CD8-positive, alpha-beta memory T cell (primary cell): ENCODE data around the gene CDC42EP1. TPM values are rescaled to one million over a fixed set of nuclear protein-coding genes. Genes with fewer than 3 reads are reported as not detected.
A peak's percentile ranks its signal among the peaks of the same experiment; 100 is the strongest.
"Not testable (repeated sequence)": the region's sequence is repeated elsewhere in the genome, so short reads cannot be mapped to it uniquely, and the experiment has no call there.

Experiments used
- CTCF ChIA-PET: fragments of 350-600 bp; sonication (Branson Sonifier 250); formaldehyde crosslinking; loops from one replicate; lab custom pipeline; 2021; ENCODE audit warnings: antibody characterized with exemption; lab: Charles Lee
- POLR2A ChIA-PET: fragments of 350-600 bp; sonication (Branson Sonifier 250); formaldehyde crosslinking; loops from one replicate; lab custom pipeline; 2021; ENCODE audit warnings: antibody characterized with exemption; lab: Charles Lee
- DNase-seq, 5 donors: peaks; one replicate each; pipeline versions ENCODE4 v3.0.0 to v3.0.0-alpha.2; 2020 to 2022; ENCODE audit warnings: mixed read lengths in 1 of 5
- H3K27ac ChIP-seq: one replicate; pipeline ENCODE4 v1.7.0; 2013; ENCODE audit warnings: low read depth, mild to moderate bottlenecking, low read length, moderate library complexity
- H3K27me3 ChIP-seq: 2 replicates; pipeline ENCODE4 v1.7.0; 2013; ENCODE audit warnings: low read length, mild to moderate bottlenecking; ENCODE audit not compliant: insufficient read depth, poor library complexity, severe bottlenecking
- H3K36me3 ChIP-seq: 2 replicates; pipeline ENCODE4 v1.7.0; 2013; ENCODE audit warnings: mild to moderate bottlenecking, low read length, moderate library complexity; ENCODE audit not compliant: insufficient read depth
- H3K4me1 ChIP-seq: 2 replicates; pipeline ENCODE4 v1.7.0; 2013; ENCODE audit warnings: mild to moderate bottlenecking, low read length, moderate library complexity; ENCODE audit not compliant: insufficient read depth
- H3K4me3 ChIP-seq: 2 replicates; pipeline ENCODE4 v1.7.0; 2013; ENCODE audit warnings: mild to moderate bottlenecking, low read length
- H3K9me3 ChIP-seq: 2 replicates; pipeline ENCODE4 v1.7.0; 2013; ENCODE audit warnings: mild to moderate bottlenecking, low read length
- H3K27ac Mint-ChIP-seq, 8 donors: one replicate each; pipeline ENCODE4 v1.8.0; 2020 to 2021; ENCODE audit warnings: mixed read lengths in 8 of 8, mild to moderate bottlenecking in 6 of 8, inconsistent platforms in 3 of 8, moderate library complexity in 3 of 8
- H3K27me3 Mint-ChIP-seq, 2 donors: one replicate each; pipeline ENCODE4 v1.8.0; 2020 to 2021; ENCODE audit warnings: mixed read lengths in 2 of 2, mild to moderate bottlenecking in 1 of 2, moderate library complexity in 1 of 2
- H3K36me3 Mint-ChIP-seq, 3 donors: one replicate each; pipeline ENCODE4 v1.8.0; 2020 to 2021; ENCODE audit warnings: mixed read lengths in 3 of 3, inconsistent platforms in 1 of 3, mild to moderate bottlenecking in 1 of 3
- H3K4me1 Mint-ChIP-seq, 3 donors: one replicate each; pipeline ENCODE4 v1.8.0; 2020 to 2021; ENCODE audit warnings: mixed read lengths in 3 of 3, inconsistent platforms in 1 of 3, mild to moderate bottlenecking in 1 of 3
- H3K4me3 Mint-ChIP-seq, 7 donors: one replicate each; pipeline ENCODE4 v1.8.0; 2020 to 2021; ENCODE audit warnings: mixed read lengths in 7 of 7, mild to moderate bottlenecking in 6 of 7, moderate library complexity in 4 of 7, inconsistent platforms in 2 of 7
- H3K9me3 Mint-ChIP-seq, 5 donors: one replicate each; pipeline ENCODE4 v1.8.0; 2020 to 2022; ENCODE audit warnings: mixed read lengths in 5 of 5, mild to moderate bottlenecking in 3 of 5, moderate library complexity in 2 of 5, inconsistent platforms in 1 of 5
- polyA plus RNA-seq: library from polyadenylated mRNA; unstranded; fragments of 300-500 nt; fragmentation: Illumina TruSeq; gene quantifications from one replicate; pipeline ENCODE4 v1.2.3, GENCODE V29; 2021
- total RNA-seq, 2 experiments: library from RNA; stranded (reverse); gene quantifications; one replicate each; pipeline ENCODE4 v1.2.3, GENCODE V29; 2021

CDC42EP1 gene
- total and polyA plus RNA-seq, 3 experiments from 2014 or later = 0.13 to 0.31 TPM; not detected in 1

- POLR2A ChIA-PET = interaction anchor here (0.7 kb wide), 2 partner anchors 22 to 28 kb away, joined by 3 to 4 read pairs; no protein-coding TSS in a partner anchor
- Mint-ChIP-seq H3K27ac (peak overlapping the region in 2 of 8 donors; percentile 45 to 87), H3K36me3 (no peaks in the 10 kb centered on the region), H3K9me3 (no peaks in the 10 kb centered on the region), H3K4me3 (peak overlapping the region in 5 of 7 donors; percentile 56 to 75 (median 65)), H3K27me3 (peaks cover 18 to 42% of the 10 kb centered on the region in 2 donors), H3K4me1 (peaks cover 28 to 39% (median 33%) of the 10 kb centered on the region in 3 donors)
- peak; percentile 82 to 89 (median 83) for DNase-seq
- Histone ChIP-seq H3K4me3 (no peak overlapping the region), H3K9me3 (no peaks in the 10 kb centered on the region), H3K27me3 (no peaks in the 10 kb centered on the region), H3K36me3 (no peaks in the 10 kb centered on the region), H3K4me1 (peaks cover 12% of the 10 kb centered on the region), H3K27ac (no peak overlapping the region)
- CTCF ChIA-PET = interaction anchor here (0.6 to 16.7 kb wide), 16 partner anchors 10 to 1743 kb away, joined by 3 to 315 read pairs (median 4); partner anchors contain the start of gene CDC42EP1
Observed at GRCh38 chr22:37538590-37539357, 21.5 kb upstream of the CDC42EP1 start.

DNA sequence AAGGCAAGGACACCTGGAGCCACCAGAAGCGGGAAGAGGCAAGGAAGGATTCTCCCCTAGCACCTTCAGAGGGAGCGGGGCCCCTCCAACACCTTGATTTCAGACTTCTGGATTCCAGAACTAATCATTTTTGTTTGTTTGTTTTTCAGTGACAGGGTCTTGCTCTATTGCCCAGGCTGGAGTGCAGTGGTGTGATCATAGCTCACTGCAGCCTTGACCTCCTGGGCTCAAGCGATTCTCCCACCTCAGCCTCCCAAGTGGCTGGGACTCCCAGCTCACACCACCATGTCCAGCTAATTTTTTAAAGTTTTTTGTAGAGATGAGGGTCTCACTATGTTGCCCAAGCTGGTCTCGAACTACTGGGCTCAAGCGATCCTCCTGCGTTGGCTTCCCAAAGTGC lies 20.5 kb upstream of the CDC42EP1 start:
- H3K4me1 ChIP-seq = peaks cover 12% of the 10 kb centered on the region
- POLR2A ChIA-PET, H3K27ac ChIP-seq, H3K36me3 Mint-ChIP-seq, H3K9me3 Mint-ChIP-seq, H3K27ac Mint-ChIP-seq, H3K36me3 ChIP-seq, H3K9me3 ChIP-seq, H3K4me3 ChIP-seq, H3K27me3 ChIP-seq, H3K4me3 Mint-ChIP-seq, DNase-seq: not testable (repeated sequence)
- CTCF ChIA-PET = interaction anchor here (0.6 to 16.7 kb wide), 14 partner anchors 11 to 1744 kb away, joined by 3 to 315 read pairs (median 4); partner anchors contain the start of genes CDC42EP1 and LGALS2
- Mint-ChIP-seq H3K4me1 (peaks cover 29 to 34% (median 33%) of the 10 kb centered on the region in 3 donors), H3K27me3 (peaks cover 20 to 38% of the 10 kb centered on the region in 2 donors)

GRCh38 chr22:37542416-37542815 lies 17.9 kb upstream of the CDC42EP1 start:
- not testable (repeated sequence) for H3K36me3 ChIP-seq, H3K9me3 ChIP-seq, H3K4me3 Mint-ChIP-seq, H3K9me3 Mint-ChIP-seq, H3K27ac ChIP-seq, H3K27ac Mint-ChIP-seq, H3K36me3 Mint-ChIP-seq, DNase-seq, H3K4me3 ChIP-seq, H3K27me3 ChIP-seq
- ChIA-PET CTCF (interaction anchor here (0.9 to 16.7 kb wide), 4 partner anchors 15 to 50 kb away, joined by 3 to 315 read pairs (median 6); partner anchors contain the start of gene CDC42EP1), POLR2A (interaction anchor here (0.7 kb wide), 1 partner anchor 24 kb away, joined by 3 read pairs; no protein-coding TSS in a partner anchor)
- peaks cover 26 to 42% of the 10 kb centered on the region in 2 donors for H3K27me3 Mint-ChIP-seq
- H3K4me1 ChIP-seq = peaks cover 22% of the 10 kb centered on the region
- H3K4me1 Mint-ChIP-seq = peaks cover 36 to 39% (median 38%) of the 10 kb centered on the region in 3 donors

DNA sequence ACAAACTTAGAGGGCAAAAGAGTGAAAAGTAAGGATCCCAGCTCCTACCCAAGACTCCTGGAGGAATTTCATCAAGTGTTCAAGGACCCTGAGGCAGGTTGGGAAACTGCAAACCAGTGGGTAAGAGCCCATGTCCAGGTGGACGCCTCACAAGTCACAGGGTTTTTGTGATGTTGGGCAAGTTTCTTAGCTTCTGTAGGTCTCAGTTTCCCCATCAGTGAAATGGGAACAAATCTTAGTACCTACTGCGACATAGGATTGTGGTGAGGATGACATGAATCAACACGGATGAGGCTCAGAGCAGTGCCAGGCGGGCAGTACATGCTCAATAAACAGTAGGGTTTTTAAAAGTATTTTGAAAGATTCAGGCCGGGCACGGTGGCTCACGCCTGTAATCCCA lies 17.3 kb upstream of the CDC42EP1 start:
- ChIA-PET CTCF (interaction anchor here (1.1 to 16.7 kb wide), 4 partner anchors 15 to 50 kb away, joined by 3 to 315 read pairs (median 6); partner anchors contain the start of gene CDC42EP1), POLR2A (no interaction called here)
- H3K36me3 Mint-ChIP-seq = no peaks in the 10 kb centered on the region
- Histone ChIP-seq H3K4me3 (no peak overlapping the region), H3K27me3 (no peaks in the 10 kb centered on the region), H3K36me3 (no peaks in the 10 kb centered on the region), H3K9me3 (no peaks in the 10 kb centered on the region), H3K4me1 (peaks cover 22% of the 10 kb centered on the region), H3K27ac (no peak overlapping the region)
- no peak for DNase-seq
- no peak overlapping the region for H3K27ac Mint-ChIP-seq
- peaks cover 26 to 42% of the 10 kb centered on the region in 2 donors for H3K27me3 Mint-ChIP-seq
- peaks cover 0 to 2% (median 0%) of the 10 kb centered on the region in 5 donors for H3K9me3 Mint-ChIP-seq
- H3K4me3 Mint-ChIP-seq = no peak overlapping the region
- peaks cover 36 to 38% (median 38%) of the 10 kb centered on the region in 3 donors for H3K4me1 Mint-ChIP-seq

DNA sequence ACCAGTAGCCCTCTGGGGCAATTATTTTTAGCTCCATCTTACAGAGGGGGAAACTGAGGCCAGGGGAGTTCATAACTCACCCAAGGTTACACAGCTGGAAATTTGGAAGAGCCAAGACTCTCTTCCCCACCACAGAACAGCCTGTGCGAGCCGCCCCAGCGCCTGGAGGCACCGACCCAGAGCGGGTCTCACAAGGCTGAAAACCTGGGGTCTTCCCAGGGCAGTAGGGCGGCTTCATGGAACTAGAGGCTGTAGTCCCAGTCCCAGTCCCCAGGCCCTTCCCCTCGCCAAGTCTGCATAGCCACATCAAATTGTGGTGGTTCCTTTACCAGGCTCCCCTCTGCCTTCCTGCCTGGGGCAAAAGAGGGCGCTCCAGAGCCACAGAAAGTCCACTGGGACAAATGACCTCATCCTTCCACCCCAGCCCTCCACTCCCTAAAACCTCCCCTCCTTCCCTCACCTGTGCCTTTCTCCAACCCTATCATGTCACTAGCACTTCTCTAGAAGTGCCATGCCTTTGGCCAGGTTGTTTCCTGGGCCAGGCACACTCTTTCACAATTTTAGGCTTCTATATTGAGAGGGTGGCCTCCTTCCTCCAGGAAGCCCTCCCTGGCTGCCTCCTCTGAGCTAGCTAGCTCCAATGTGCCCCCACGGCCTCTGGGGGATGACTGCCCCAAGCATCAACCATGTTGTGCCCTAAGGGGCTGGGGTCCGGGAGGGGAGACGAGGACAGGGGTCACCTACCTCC lies 15.2 kb upstream of the CDC42EP1 start:
- no peaks in the 10 kb centered on the region for H3K36me3 ChIP-seq
- Mint-ChIP-seq H3K27ac (peak overlapping the region in 3 of 8 donors; percentile 28 to 68 (median 30)), H3K36me3 (no peaks in the 10 kb centered on the region), H3K27me3 (peaks cover 22 to 29% of the 10 kb centered on the region in 2 donors), H3K9me3 (peaks cover 0 to 2% (median 0%) of the 10 kb centered on the region in 5 donors), H3K4me1 (peaks cover 21 to 22% (median 21%) of the 10 kb centered on the region in 3 donors), H3K4me3 (peak overlapping the region in 2 of 7 donors; percentile 20 to 61)
- no peak overlapping the region for H3K4me3 ChIP-seq
- no peaks in the 10 kb centered on the region for H3K27me3 ChIP-seq
- H3K27ac ChIP-seq = no peak overlapping the region
- DNase-seq = peak; percentile 23 to 58 (median 29)
- H3K9me3 ChIP-seq = no peaks in the 10 kb centered on the region
- H3K4me1 ChIP-seq = peaks cover 10% of the 10 kb centered on the region
- ChIA-PET POLR2A (no interaction called here), CTCF (interaction anchor here (1.1 to 16.7 kb wide), 2 partner anchors 19 to 47 kb away, joined by 3 to 315 read pairs; partner anchors contain the start of gene CDC42EP1)

DNA sequence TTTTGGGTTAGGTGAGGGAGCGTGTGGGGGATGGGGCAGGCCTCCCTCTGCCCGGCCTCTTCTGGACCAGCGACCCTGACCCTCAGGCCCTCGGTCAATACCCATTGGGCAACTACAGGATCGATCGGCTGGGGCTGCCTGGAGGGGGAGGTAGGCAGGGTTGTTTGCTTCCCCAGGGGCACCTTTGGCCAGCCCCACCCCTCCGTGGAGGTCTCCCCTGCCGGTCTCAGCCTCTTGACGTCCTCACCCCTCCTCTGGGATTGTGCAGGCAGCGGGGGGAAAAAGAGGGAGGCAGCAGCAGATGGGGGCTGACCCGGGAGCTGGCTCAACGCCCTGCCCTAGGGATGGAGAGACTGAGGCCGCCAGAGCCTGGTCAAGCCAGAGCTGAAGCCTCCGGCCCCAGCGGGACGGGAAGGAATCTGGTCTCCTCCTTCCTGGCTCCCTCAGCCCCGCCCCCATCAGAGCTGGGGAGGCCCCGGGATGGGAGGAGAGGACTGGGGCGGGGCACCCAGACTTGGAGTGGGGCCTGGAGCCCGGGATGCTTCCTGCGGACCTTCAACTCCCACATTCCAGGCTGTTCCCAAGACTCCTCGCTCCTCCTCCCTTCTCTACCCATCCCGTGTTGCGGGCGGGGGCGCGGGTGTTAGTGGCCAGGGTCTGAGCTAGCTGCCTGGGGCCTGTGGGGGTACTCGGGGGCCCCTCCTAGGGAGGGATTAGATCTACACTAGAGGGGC lies 14.4 kb upstream of the CDC42EP1 start:
- Histone ChIP-seq H3K27me3 (no peaks in the 10 kb centered on the region), H3K4me3 (no peak overlapping the region), H3K9me3 (no peaks in the 10 kb centered on the region), H3K36me3 (no peaks in the 10 kb centered on the region), H3K27ac (no peak overlapping the region), H3K4me1 (peaks cover 10% of the 10 kb centered on the region)
- ChIA-PET POLR2A (no interaction called here), CTCF (interaction anchor here (16.7 kb wide), 1 partner anchor 18 kb away, joined by 315 read pairs; the partner anchor contains the start of gene CDC42EP1)
- Mint-ChIP-seq H3K9me3 (peaks cover 0 to 2% (median 0%) of the 10 kb centered on the region in 5 donors), H3K27me3 (peaks cover 14 to 22% of the 10 kb centered on the region in 2 donors), H3K36me3 (no peaks in the 10 kb centered on the region), H3K4me3 (no peak overlapping the region), H3K27ac (no peak overlapping the region), H3K4me1 (peaks cover 14 to 16% (median 14%) of the 10 kb centered on the region in 3 donors)
- no peak for DNase-seq
